Body of pancreas (tissue), 4 donors: Measurements from ENCODE around the gene SSRP1.

Source experiments
- POLR2A ChIP-seq, 3 donors: fragments of 450-650 bp; IDR thresholded peaks; one replicate each; pipeline ENCODE4 v1.6.1; 2016; ENCODE audit warnings: antibody characterized with exemption in 3 of 3, mild to moderate bottlenecking in 2 of 3
- TF ChIP-seq, protein P1 (sequence below), 7 experiments: fragments of 450-650 bp in 4 of 7; fragments of 200-600 bp in 3 of 7; sonication (generic) in 3 of 7; IDR thresholded peaks; one replicate each; pipeline ENCODE4 v1.5.1; 2016 to 2019; ENCODE audit warnings: antibody characterized with exemption in 7 of 7

DNA sequence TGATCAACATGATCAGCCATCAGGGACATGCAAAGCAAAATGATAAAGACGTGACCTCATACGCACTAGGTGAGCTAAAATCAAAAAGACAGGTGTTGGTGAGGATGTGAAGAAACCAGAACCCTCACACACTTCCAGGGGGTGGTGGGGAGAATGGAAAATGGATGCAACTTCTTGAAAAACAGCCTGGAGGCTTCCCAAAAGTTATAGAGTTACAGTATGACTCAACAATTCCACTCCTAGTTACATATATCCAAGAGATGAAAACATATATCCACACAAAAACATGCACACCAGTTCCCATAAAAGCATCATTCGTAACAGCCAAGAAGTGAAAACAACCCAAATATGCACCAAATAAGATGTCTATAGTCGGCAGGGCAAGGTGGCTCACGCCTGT is 56.6 kb downstream of the SSRP1 start:
- TF ChIP-seq, protein P1, sequence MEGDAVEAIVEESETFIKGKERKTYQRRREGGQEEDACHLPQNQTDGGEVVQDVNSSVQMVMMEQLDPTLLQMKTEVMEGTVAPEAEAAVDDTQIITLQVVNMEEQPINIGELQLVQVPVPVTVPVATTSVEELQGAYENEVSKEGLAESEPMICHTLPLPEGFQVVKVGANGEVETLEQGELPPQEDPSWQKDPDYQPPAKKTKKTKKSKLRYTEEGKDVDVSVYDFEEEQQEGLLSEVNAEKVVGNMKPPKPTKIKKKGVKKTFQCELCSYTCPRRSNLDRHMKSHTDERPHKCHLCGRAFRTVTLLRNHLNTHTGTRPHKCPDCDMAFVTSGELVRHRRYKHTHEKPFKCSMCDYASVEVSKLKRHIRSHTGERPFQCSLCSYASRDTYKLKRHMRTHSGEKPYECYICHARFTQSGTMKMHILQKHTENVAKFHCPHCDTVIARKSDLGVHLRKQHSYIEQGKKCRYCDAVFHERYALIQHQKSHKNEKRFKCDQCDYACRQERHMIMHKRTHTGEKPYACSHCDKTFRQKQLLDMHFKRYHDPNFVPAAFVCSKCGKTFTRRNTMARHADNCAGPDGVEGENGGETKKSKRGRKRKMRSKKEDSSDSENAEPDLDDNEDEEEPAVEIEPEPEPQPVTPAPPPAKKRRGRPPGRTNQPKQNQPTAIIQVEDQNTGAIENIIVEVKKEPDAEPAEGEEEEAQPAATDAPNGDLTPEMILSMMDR (IDR thresholded peaks at IDR 0.05) = no peak
- TF ChIP-seq POLR2A (IDR thresholded peaks at IDR 0.05) = no peak
